GM23338 (cell line): Measurements from ENCODE around the gene ZG16B. TPM values are rescaled to one million over a fixed set of nuclear protein-coding genes. Genes with fewer than 3 reads are reported as not detected.

Source experiments
- ATAC-seq: fragments of 200-7000 bp; cut with Tn5 transposase; 3 replicates; pipeline ENCODE4 v1.9.1; 2020
- DNase-seq: peaks from one replicate; pipeline ENCODE4 v3.0.0-alpha.2; 2015; ENCODE audit warnings: low spot score
- H2AFZ ChIP-seq: fragments of 200-600 bp; sonication (generic); 2 replicates; pipeline ENCODE4 v1.8.0; 2016; ENCODE audit warnings: antibody characterized with exemption, mild to moderate bottlenecking, moderate library complexity
- H3F3A ChIP-seq: fragments of 200-600 bp; sonication (generic); replicated peaks from 2 replicates; pipeline ENCODE4 v1.8.0; 2017; ENCODE audit warnings: antibody characterized with exemption, mixed run types, low read depth
- H3K27ac ChIP-seq: fragments of 200-600 bp; sonication (generic); 2 replicates; pipeline ENCODE4 v1.6.1; 2016; ENCODE audit warnings: low read depth
- H3K27me3 ChIP-seq: fragments of 200-600 bp; sonication (generic); 2 replicates; pipeline ENCODE4 v1.8.0; 2016; ENCODE audit warnings: mild to moderate bottlenecking, mixed run types, moderate library complexity; ENCODE audit not compliant: insufficient read depth
- H3K36me3 ChIP-seq: fragments of 200-600 bp; sonication (generic); 2 replicates; pipeline ENCODE4 v1.8.0; 2016; ENCODE audit warnings: mild to moderate bottlenecking; ENCODE audit not compliant: insufficient read depth
- H3K4me1 ChIP-seq: fragments of 200-600 bp; sonication (generic); 2 replicates; pipeline ENCODE4 v1.8.0; 2016; ENCODE audit warnings: mild to moderate bottlenecking, moderate library complexity; ENCODE audit not compliant: insufficient read depth
- H3K4me2 ChIP-seq: fragments of 200-600 bp; sonication (generic); 2 replicates; pipeline ENCODE4 v1.7.1; 2017; ENCODE audit warnings: mixed run types
- H3K4me3 ChIP-seq: fragments of 200-600 bp; sonication (generic); 2 replicates; pipeline ENCODE4 v1.6.1; 2016; ENCODE audit warnings: mixed run types
- H3K79me2 ChIP-seq: fragments of 200-600 bp; sonication (generic); replicated peaks from 2 replicates; pipeline ENCODE4 v1.8.0; 2017; ENCODE audit warnings: mild to moderate bottlenecking; ENCODE audit not compliant: insufficient read depth
- H3K9me2 ChIP-seq: fragments of 200-600 bp; sonication (generic); 2 replicates; pipeline ENCODE4 v1.8.0; 2017; ENCODE audit not compliant: insufficient read depth
- H4K20me1 ChIP-seq: fragments of 200-600 bp; sonication (generic); replicated peaks from 2 replicates; pipeline ENCODE4 v1.8.0; 2017; ENCODE audit warnings: mild to moderate bottlenecking; ENCODE audit not compliant: insufficient read depth
- H3K27ac Mint-ChIP-seq: 2 replicates; pipeline ENCODE4 v1.8.0; 2020; ENCODE audit warnings: inconsistent platforms, mild to moderate bottlenecking, moderate library complexity, mixed read lengths
- H3K27me3 Mint-ChIP-seq: 3 replicates; pipeline ENCODE4 v1.8.0; 2022; ENCODE audit warnings: low read depth, mild to moderate bottlenecking, moderate library complexity, mixed read lengths, inconsistent platforms; ENCODE audit not compliant: insufficient read depth, poor library complexity
- H3K36me3 Mint-ChIP-seq: 3 replicates; pipeline ENCODE4 v1.8.0; 2021; ENCODE audit warnings: low read depth, mild to moderate bottlenecking, inconsistent platforms, moderate library complexity, mixed read lengths
- H3K4me1 Mint-ChIP-seq: 3 replicates; pipeline ENCODE4 v1.8.0; 2020; ENCODE audit warnings: mild to moderate bottlenecking, inconsistent platforms, mixed read lengths
- H3K4me3 Mint-ChIP-seq: 3 replicates; pipeline ENCODE4 v1.8.0; 2021; ENCODE audit warnings: moderate library complexity, mild to moderate bottlenecking, inconsistent platforms, mixed read lengths
- H3K9me3 Mint-ChIP-seq: 3 replicates; pipeline ENCODE4 v1.8.0; 2020; ENCODE audit warnings: moderate library complexity, mild to moderate bottlenecking, inconsistent platforms, mixed read lengths
- CREB1 ChIP-seq: fragments of 250-450 bp; sonication (Bioruptor Pico); IDR thresholded peaks from 2 replicates; pipeline ENCODE4 v1.5.0; 2020; ENCODE audit warnings: low read depth, mild to moderate bottlenecking, moderate library complexity
- JUNB ChIP-seq: IDR thresholded peaks from one replicate; pipeline ENCODE4 v1.6.1; 2016; ENCODE audit warnings: antibody characterized with exemption; ENCODE audit not compliant: unreplicated experiment
- REST ChIP-seq: IDR thresholded peaks from one replicate; pipeline ENCODE4 v1.6.1; 2018; ENCODE audit warnings: antibody characterized with exemption; ENCODE audit not compliant: unreplicated experiment
- ZNF462 ChIP-seq: fragments of 250-450 bp; sonication (Bioruptor Pico); IDR thresholded peaks from 2 replicates; pipeline ENCODE4 v1.5.0; 2020; ENCODE audit warnings: mild to moderate bottlenecking, moderate library complexity
- polyA plus RNA-seq: library from polyadenylated mRNA; unstranded; fragments of >200 nt; fragmentation: Nextera tagmentation; extraction: Ambion mirVana; gene quantifications from 2 replicates; pipeline ENCODE4 v1.2.1, GENCODE V29; 2016
- total RNA-seq: library from RNA; depleted of rRNA; stranded (reverse); fragments of >200 nt; shearing (Covaris generic); gene quantifications from 2 replicates; pipeline ENCODE4 v1.2.3, GENCODE V29; 2014

Gene ZG16B
- total and polyA plus RNA-seq, 2 experiments from 2014 or later = not detected

GRCh38 chr16:2835638-2836493, 5.8 kb downstream of the ZG16B start:
- Histone ChIP-seq H3F3A (no peaks in the 10 kb centered on the region; the same call in 1 of the 2 replicates), H3K79me2 (no peaks in the 10 kb centered on the region), H3K4me1 (no peaks in the 10 kb centered on the region), H3K9me2 (no peaks in the 10 kb centered on the region), H2AFZ (peak overlapping the region; percentile 60; the same call in 1 of the 2 replicates), H3K4me3 (no peak overlapping the region), H4K20me1 (no peaks in the 10 kb centered on the region), H3K27me3 (no peaks in the 10 kb centered on the region), H3K4me2 (no peak overlapping the region), H3K36me3 (no peaks in the 10 kb centered on the region), H3K27ac (no peak overlapping the region)
- ATAC-seq (no peak), DNase-seq (peak; percentile 56)
- no peak overlapping the region for H3K4me3 Mint-ChIP-seq
- H3K9me3 Mint-ChIP-seq = no peaks in the 10 kb centered on the region; the same call in 1 of the 3 replicates
- peak overlapping the region; percentile 71; the same call in 1 of the 2 replicates for H3K27ac Mint-ChIP-seq
- no peak for TF ChIP-seq CREB1
- TF ChIP-seq JUNB = no peak
- TF ChIP-seq ZNF462 (CRISPR knock-in tag) = no peak
- no peak for TF ChIP-seq REST
- no peaks in the 10 kb centered on the region for H3K36me3 Mint-ChIP-seq
- H3K27me3 Mint-ChIP-seq = peaks cover 18% of the 10 kb centered on the region
- H3K4me1 Mint-ChIP-seq = peaks cover 14% of the 10 kb centered on the region
